Measurements from ENCODE around the gene MTPN.

The MTPN gene

DNA sequence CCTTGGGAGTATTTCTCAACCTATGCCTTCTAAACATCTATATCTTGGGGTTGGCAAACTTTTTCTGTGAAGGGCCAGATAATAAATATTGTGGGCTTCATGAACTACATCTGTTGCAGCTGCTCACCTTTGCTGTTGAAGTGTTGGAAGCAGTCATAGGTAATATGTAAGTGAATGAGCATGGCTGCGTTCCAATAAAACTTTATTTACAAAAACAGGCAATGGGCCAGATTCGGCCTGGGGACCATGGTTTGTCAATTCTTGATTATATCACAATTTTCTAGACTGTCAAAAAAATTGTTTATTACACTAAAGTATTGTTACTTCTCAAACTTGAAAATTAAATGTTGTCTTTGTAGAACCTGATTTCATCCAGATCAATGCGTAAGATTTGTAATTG, 54.9 kb downstream of the MTPN start:
- DNase-seq = no peak

DNA sequence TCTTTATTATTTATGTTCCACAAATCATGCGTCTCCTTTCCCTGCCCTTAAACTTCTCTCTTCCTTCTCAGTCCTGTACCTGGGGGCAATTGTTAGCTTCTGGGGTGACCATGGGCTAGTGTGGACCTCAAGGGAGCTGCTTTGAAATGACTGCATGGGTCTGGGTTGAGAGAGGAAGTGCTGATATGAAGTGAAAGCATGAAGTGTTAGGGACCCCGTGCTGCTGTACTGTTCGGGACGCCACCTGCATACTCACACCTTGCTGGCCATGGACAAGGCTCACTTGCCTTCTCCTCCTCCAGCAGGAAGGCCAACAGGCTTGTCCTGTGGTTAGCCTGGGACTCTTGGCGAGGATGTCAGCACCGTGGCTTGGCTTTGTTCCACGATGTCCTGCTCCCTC, 56.7 kb downstream of the MTPN start:
- DNase-seq = no peak

DNA sequence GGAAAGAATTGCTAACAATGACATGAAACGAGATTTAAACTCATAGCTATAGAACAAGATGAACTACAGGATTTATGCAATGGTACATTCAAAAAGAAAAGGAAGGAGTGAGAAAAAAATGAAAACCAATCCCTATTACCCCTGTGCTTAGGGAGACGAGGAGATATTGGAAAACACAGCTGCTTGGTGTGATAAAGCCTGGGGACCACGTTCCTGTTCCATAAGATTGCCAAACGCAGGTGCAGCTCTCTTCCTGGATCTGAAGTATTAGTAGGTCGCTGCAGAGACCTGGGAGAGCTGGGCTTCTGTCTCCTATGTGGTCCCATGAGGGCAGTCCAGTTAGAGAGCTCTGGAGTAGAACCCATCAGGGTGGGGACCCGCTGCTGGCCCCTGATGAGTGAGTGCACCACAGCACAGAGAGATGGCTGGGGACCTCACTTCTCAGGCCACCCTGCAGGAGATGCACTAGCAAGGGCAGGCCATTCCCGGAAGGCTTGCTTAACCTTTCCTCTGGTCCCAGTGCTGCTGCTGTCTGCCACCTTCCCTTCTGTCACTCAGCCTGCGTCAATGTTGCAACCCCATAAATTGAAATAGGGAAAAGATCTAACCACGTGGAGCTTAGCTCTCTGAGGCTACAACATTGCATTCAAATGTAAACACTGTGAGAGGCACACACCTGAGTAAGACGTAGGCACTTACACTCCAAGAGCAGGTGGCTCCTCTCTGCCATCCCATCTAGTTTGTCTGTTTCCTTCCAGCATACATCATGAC, 57.9 kb downstream of the MTPN start:
- no peak for DNase-seq

DNA sequence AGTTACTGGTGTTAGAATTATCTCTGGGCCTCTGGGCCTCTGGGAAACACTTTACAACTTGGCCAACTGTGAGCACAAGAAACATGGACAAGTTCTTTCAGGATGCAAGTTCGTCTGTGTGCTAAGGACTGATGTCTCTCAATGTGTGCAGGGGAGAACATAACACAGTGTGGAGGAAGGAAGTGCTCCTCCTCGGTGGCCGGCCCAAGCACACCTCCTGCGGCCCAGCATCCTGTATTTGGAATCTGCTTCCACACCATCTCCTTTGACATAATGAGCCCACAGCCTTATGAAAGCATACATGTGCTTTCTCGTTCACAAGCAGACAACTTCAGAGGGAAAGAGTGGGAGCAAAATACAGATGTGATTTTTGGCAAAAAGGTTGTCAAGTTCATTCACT, 59.0 kb downstream of the MTPN start:
- no peak for DNase-seq

DNA sequence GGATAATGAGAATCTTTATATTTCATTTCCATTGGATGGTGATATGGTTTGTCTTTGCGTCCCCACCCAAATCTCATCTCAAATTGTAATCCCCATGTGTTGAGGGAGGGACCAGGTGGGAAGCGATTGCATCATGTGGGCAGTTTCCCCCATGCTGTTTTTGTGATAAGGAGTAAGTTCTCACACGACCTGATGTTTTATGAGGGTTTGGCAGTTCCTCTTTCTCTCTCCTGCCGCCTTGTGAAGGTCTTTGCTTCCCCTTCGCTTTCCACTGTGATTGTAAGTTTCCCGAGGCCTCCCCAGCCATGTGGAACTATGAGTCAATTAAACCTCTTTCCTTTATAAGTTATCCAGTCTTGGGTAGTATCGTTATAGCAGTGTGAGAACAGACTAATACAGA, 59.4 kb downstream of the MTPN start:
- no peak for DNase-seq

DNA sequence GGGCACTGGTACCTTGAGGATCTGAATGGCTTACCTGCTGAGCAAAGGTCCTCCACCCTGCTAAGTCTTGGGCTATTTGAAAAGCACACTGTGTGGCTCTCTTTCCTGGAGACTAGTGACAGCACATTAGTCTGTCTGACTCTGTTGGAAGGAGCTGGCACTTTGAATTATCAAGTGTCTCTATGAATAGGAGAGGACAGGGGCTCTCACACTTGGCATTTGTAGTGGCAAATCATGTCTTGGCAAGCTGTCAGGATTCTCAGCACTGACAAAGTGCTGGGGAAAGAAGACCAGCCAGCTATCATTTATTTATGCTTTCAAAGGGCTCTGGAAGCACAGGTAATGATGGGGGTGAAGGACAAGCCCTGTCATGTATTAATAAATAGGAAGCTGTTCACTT, 62.8 kb downstream of the MTPN start:
- no peak for DNase-seq

DNA sequence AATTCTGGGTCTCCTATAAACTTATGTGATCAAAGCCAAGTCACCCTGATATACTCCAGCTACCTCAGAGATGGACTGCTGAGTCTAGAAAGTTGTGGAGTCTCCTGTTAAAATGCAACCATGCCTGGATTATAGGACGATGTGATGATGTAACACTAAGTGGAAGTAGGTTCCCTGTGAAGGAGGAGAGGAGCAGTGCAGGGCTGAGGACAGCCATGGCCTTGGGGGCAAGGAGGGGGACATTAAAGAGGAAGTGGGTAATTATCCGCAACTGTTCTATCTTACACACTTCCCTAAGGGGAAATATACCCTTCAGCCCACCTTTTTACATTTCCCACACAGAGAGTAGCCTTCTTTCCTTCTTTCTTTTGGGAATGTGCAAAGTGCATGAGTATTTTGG, 63.8 kb downstream of the MTPN start:
- no peak for DNase-seq

DNA sequence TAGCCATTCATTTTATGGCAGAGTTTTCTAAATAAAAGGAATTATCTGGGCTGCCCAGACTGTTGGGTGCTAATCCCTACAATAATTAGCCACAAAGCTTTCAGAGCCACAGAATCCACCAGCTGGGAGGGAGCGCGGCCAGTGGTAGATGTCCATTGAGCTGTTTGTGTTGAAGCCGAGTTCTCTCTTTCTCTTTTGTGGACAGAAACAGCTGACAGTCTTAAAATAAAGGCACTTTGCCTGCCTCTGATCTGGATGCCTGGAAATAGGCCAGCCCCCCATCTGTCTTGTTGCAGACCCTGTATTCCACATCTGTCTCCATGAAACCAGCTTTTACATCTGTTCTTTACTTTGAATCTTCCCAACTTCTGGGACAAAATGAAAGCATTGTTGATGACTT, 66.1 kb downstream of the MTPN start:
- DNase-seq = no peak

DNA sequence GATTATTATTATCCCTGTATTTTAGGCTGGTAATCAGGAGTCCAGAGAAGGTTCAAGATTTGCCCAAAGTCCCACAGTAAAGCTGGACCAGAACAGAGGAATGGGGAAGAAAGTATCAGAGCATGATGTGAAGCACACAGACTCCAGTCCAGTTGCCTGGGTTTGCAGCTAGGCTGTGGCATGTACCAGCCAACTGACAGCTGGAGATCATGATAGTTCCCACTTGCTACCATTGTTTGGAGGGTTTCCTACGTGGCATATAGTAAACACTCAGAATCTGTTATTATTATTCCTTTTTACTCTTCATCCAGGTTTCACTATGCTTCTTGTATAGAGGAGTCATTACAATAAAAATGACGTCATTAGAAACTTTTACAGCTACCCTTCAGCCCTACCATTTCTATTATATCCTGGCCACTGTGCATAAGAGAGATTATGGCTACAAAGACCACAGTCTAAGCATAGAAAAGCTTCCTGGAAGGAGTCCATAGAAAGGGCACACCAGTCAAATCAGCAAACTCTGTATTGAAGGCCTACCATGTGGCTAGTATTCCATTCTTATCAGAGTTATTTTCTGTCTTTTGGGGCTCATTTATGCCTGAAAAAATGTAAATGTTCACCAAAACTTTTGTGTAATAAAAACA, 66.6 kb downstream of the MTPN start:
- DNase-seq = no peak

DNA sequence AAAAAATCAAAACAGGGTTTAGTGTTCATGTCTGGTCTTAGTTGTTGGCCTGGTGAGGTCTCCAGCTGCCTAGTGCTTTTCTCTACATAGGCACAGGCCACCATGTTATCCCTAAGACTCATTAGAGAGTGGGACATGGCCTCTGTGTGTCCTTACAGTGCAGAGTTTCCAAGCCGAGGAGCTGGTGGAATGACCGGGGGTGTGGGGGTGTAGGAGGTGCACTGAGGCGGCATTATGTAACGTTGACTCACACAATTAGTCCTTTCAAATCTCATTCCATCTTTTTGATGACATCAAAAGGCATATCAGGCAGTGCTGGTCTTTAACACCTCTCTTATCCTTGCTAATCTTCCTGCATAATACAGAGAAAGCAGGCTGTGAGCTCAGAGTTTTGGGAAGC, 71.3 kb downstream of the MTPN start:
- DNase-seq = no peak

DNA sequence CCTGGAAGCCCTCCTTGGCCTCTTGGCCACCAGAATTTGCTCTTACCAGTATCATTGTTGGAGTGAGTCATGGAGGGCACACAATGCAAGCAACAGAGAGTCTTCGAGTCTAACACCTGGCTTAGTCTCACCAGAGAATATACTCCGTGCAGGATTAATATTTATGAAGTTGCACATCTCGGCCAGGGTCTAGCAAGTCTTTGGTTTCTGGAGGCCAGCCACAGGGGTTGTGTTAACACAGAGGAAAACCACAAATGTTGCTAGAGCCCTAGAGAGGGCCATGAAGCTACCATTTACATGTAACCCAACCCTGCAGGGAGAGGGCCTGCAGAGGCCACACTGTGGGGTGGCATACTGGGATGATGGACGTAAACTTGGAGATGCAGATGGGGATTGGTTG, 71.8 kb downstream of the MTPN start:
- no peak for DNase-seq

DNA sequence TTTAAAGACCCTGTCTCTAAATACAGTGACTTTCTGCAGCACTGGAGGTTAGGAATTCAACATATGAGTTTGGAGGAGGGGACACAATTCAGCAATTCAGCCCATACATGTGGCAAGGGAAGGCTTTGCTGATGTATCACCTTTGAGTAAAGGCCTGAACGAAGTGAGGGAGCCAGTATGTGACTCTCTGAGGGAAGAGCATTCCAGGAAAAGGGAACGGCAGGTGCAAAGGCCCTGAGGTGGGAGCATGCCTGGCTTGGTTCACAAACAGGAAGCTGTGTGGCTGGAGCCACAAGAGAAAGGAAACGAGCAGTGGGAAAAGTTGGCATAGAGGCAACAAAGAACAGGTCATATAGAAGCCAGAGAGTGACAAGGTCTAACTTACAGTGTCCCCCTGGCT, 72.9 kb downstream of the MTPN start:
- no peak for DNase-seq

DNA sequence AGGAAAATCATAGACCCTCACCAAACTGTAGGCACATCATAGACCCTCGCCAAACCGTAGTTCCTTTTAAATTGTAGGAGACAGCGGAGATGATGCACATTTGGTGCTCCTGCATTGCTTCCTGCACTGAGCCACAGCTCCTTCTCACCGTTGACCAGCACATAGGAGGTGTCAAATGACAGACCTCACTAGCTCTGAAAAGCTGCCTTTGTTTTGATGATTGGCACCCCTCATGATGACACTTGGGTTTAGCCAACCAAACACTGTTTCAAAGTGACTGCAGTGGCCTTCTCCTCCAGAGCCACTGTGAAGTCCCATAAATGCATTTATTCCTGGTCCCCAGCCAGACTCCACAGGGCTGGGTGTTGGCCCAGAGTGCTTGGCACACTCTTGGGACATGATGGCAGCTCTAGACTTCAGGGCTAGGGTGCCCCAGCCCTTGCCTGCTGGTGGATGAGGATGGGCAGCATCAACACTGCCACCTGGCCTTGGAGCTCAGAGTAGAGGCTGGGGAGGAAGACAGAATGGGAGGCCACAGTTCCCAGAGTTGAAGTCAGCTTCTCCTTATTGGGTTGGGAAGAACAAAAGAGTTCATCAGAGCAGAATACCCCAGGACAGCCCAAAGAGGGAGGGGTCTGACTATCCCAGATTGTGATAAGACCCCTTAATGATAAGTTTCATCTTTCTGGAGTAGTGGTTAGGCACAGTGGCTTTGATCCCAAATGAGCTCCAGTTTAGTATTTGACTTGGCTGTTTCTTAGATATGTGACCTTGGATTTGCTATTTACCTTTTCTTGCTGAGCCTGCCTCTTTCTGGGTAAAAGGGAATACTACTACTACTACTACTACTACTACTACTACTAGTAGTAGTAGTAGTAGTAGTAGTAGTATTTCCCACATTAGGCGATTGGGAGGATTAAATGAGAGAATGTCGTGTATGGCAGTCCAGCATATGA, 75.3 kb downstream of the MTPN start:
- DNase-seq = no peak

DNA sequence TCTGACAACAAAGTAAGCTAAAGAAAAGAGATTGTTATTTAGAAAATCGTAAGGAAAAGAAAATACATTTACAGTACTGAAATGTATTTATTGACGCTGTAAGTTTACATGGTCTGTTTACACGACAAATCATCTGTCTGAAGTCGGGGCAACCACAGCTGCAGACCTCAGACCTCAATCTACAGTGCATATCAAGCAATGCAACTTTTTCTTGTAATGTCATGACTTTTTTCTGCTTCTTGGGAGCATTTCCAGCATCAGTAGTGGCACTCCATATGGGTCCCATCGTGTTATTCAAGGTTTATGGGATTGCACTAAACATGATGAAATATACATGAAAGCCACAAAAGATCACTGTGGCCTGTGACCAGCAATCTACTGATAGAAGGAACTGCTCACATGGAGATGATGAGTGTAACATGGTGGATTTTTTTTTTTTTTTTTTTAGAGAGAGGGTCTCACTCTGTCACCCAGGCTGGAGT, 77.1 kb downstream of the MTPN start:
- no peak for DNase-seq

DNA sequence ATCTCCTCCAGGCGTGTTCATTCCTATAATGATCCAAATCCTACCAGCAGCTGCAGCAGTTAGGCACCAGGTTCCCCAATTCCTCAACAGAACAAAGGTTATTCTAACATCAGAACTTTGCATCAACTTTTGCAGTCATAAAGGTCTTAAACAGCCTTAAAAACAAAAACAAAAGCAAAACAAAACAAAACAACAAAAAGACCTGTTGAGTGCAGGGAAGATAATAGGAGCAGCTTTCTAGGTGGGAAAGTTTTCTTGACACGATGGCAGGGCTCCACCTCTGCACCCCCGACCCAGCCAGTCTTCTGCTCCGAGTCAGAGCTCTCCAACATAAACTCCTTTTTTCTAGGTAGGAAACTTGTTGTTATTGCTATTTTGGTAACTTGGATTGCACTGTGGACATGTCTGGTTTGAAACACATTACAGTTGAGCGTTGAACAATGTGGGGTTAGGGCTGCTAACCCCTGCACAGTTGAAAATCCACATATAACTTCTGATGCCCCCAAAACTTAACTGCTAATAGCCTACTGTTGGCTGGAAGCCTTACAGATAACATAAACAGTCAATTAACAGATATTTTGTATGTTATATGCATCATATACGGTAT, 77.6 kb downstream of the MTPN start:
- DNase-seq = no peak

DNA sequence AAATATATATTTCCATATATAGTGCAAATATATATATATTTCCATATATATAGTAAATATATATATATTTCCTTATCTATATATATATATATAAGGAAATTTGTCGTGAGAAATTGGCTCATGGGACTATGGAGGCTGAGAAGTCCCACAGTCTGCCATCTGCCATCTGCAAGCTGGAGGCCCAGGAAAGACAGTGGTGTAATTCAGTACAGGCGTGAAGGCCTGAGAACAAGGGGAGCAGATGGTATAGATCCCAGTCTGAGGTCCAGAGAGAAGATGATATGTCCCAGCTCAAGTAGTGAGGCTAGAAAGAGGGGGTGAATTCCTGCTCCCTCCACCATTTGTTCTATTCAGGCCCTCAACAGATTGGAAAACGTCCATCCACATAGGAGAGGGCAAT, 78.9 kb downstream of the MTPN start:
- DNase-seq = no peak

DNA sequence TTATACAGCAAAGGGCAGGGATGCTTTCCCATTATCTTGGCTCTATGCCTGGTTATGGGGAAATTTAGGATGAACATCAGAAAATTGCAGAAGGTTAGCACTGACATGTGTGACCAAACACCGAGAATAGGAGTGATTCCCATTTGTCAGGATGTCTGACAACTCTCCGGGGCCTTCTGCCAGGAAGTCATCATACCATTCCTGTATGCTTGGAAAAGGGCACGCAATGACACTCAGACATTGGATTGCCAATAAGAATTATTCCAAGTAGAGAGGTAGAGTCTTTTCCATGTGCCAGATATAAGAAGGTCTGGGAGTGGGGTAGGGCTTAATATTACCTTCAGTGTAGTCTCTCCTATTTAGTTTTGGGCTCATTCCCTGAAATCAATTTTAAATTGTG, 82.3 kb downstream of the MTPN start:
- DNase-seq = no peak

DNA sequence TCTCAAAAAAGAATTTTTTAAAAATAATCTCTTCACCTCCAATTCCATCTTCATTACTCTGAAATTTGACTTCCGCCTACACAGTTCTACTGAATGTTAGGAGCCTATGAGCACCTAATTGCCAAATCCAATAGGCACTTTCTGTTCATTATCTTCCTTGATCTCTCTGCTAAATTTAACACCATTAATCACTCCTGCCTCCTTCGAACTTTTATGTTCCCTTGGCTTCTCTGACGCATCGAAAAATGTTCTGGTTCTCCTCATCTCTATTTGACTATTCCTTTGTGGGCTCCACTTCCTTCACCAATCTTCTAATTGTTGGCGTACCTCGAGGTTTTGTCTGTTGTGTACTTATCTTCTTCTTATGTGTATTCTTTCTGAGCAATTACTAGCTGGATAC, 87.3 kb downstream of the MTPN start:
- DNase-seq = no peak

DNA sequence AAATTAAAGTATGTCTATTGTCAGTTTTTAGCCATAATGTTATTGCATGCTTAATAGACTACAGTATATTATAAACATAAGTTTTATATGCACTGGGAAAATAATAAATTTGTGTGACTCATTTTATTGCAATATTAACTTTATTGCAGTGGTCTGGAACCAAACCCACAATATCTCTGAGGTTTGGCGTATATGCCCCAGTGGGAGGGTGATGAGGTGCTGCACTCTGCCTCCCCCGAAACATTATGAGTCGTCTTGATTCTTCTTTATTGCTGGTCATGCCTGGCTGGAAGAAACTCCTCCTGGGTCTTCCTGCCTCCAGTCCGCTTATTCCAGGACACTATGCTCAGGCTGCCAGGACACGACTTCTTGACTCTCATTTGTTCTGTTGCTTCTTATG, 88.4 kb downstream of the MTPN start:
- DNase-seq = no peak

DNA sequence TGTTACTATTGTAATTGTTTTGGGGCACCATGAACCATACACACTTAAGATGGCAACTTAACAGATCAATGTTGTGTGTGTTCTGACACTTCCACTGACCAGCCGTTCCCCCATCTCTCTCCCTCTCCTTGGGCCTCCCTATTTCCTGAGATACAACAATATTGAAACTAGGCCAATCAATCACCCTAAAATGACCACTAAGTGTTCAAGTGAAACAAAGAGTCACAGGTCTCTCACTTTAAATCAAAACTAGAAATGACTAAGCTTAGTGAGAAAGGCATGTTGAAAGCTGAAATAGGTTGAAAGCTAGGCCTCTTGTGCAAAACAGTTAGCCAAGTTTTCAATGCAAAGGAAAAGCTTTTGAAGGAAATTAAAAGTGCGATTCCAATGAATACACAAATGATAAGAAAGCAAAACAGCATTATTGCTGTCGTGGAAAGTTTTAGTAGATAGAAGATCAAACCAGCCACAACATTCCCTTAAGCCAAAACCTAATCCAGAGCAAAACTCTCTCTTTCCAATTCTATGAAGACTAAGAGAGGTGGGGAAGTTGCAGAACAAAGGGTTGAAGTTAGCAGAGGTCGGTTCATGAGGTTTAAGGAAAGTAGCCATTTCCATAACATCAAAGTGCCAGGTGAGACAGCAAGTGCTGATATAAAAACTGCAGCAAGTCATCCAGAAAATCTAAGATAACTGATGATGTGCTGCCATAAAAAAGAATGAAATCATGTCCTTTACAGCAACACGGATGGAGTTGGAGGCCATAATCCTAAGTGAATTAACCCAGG, 90.6 kb downstream of the MTPN start:
- no peak for DNase-seq

DNA sequence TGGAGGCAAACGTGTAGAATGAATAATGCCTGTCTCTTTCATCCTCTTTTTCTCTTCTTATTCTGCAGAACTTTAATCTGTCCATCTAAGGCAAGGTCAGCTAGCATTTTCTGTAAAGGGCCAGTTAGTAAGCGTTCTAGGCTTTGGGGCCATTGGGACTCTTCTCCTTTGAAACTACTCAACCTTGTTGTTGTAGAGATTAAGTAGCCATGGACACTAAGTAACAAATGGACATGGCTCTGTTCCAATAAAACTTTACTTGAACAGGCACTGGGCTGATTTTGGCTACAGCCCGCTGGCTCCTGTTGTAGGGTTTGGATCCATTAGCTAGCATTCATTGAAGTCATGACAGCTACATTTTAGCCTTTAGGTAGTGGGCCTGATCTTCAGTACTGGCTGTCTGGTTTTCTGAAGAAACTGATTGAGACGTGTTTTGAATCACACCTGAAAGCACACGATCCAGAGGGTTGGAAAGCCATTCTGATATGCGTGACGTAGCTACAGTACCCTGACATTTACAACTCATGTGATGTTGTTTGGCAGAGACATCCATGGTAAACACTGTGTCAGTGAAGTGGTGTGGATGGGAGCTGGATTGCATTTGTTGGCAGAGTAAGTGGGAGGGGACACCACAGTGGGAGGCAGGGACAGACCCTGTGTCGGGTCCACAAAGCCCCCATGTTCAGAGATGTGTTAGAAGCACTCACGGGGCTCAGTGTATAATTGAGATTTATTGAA, 92.5 kb downstream of the MTPN start:
- no peak for DNase-seq

DNA sequence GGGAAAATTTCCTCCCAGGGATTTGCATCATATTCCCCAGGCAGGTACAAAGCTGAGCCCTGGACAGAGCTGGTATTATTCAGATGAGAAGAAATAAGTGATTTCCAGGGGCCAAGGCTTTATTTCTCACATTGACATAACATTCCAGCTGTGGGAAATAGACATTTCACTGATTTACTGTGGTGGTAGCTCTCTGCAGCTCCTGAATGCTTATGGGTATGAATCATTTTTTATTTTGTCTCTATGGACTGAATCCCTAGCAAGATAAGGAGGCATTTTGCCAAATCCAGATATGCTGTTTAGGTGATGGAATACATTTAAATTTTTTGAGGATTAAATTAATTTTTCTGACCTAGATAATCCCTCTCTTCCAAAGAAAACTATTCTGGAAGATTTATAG, 97.9 kb downstream of the MTPN start:
- no peak for DNase-seq

All from CD4-positive, alpha-beta T cell treated with Interleukin-6 for 4 hours (primary cell).